Stomach (tissue), 9 donors: ENCODE results near the gene ARL11. TPM values are rescaled to one million over a fixed set of nuclear protein-coding genes. Genes with fewer than 3 reads are reported as not detected.
A peak's percentile ranks its signal among the peaks of the same experiment; 100 is the strongest.

Experiments used
- DNase-seq, 2 donors: peaks; one replicate each; pipeline versions ENCODE4 v3.0.0 to v3.0.0-alpha.2; 2013 to 2019
- H3K27ac ChIP-seq, 5 donors: fragments of 200-600 bp in 4 of 5; sonication (generic) in 4 of 5; one replicate each; pipeline ENCODE4 v1.5.1; 2013 to 2019; ENCODE audit warnings: mild to moderate bottlenecking in 1 of 5, moderate library complexity in 1 of 5
- H3K27me3 ChIP-seq, 3 donors: fragments of 200-600 bp; sonication (generic); one replicate each; pipeline ENCODE4 v1.5.1; 2017 to 2019; ENCODE audit warnings: mixed run types in 1 of 3
- H3K36me3 ChIP-seq, 4 donors: fragments of 200-600 bp; sonication (generic); 1 replicate in 3 of 4; 2 replicates in 1 of 4; pipeline ENCODE4 v1.5.1; 2016 to 2019
- H3K4me1 ChIP-seq, 4 donors: fragments of 200-600 bp; sonication (generic); one replicate each; pipeline ENCODE4 v1.5.1; 2016 to 2019
- H3K4me3 ChIP-seq, 4 donors: fragments of 200-600 bp; sonication (generic) in 3 of 4; one replicate each; pipeline ENCODE4 v1.5.1; 2016 to 2019; ENCODE audit warnings: mild to moderate bottlenecking in 1 of 4
- H3K9me3 ChIP-seq, 4 donors: fragments of 200-600 bp; sonication (generic); one replicate each; pipeline ENCODE4 v1.5.1; 2016 to 2019
- EP300 ChIP-seq: sonication (generic); formaldehyde crosslinking; IDR thresholded peaks from one replicate; pipeline ENCODE4 v1.6.1; 2017; ENCODE audit warnings: antibody characterized with exemption
- POLR2A ChIP-seq, 4 donors: fragments of 450-650 bp; IDR thresholded peaks; one replicate each; pipeline ENCODE4 v1.6.1; 2016; ENCODE audit warnings: antibody characterized with exemption in 4 of 4, control low read depth in 2 of 4, mild to moderate bottlenecking in 1 of 4, moderate library complexity in 1 of 4
- POLR2AphosphoS5 ChIP-seq, 3 donors: sonication (generic); formaldehyde crosslinking; IDR thresholded peaks; one replicate each; pipeline ENCODE4 v1.6.1; 2016; ENCODE audit warnings: antibody characterized with exemption in 3 of 3
- WGBS, 5 donors: extraction: QIAGEN DNeasy Blood & Tissue Kit in 3 of 5; methylation state at CpG; one replicate each; pipeline versions ENCODE4 v1.1.5 to v1.1.7; 2013 to 2018; 5-methylcytosine and 5-hydroxymethylcytosine counted together
- intact Hi-C: fragments of 100-400 bp; cut with DNase I; formaldehyde crosslinking; loops from one replicate; pipeline ENCODE4 v1.15.1; 2023; ENCODE audit warnings: low total_unique reads
- polyA plus RNA-seq, 3 donors: library from polyadenylated mRNA; stranded (reverse); fragments of 200-250 nt; gene quantifications; one replicate each; pipeline ENCODE4 v1.2.3, GENCODE V29; 2013
- total RNA-seq, 5 donors: library from RNA; depleted of rRNA; stranded (reverse); fragments of >200 nt; gene quantifications; one replicate each; pipeline versions ENCODE4 v1.1.0 to v1.2.3, GENCODE V29; 2014 to 2016
- TF ChIP-seq, protein P1 (sequence below), 7 experiments: fragments of 450-650 bp in 4 of 7; fragments of 200-600 bp in 3 of 7; sonication (generic) in 3 of 7; IDR thresholded peaks; one replicate each; pipeline ENCODE4 v1.5.1; 2016 to 2019; ENCODE audit warnings: antibody characterized with exemption in 7 of 7, control low read depth in 2 of 7, mild to moderate bottlenecking in 1 of 7
- donor health status: healthy with polysubstance abuse.
- donor health status: Bipolar disorder and iron deficiency.
- donor health status: healthy.

The ARL11 gene
- total and polyA plus RNA-seq, 8 donors, result under 0.01 to 1.2 (median 0.55) TPM; not detected in 2

DNA sequence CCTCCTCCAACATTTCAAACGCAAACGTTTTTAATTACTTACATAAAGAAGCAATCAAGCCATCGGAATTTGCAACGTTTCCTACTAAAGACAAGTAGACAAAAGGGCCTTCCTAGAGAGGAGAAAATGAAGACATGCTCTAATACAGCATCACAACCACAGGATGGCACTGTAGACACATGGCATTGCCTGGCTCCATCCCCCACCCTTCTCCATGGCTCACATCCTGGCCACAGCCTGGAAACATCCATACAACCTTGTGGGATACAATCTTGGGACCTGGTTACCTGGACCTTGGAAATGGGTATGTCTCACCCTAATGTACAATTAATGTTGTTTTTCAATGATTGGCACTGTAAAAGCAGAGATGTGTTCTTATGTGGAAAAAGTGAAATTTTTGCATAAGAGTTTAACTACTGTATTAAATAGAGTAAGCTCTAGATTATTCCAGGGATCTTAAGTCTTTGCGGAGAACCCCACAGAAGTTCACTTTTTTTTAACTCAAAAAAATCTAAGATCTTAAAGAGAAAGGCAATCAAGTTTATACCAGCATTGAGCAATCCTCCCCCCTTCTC, 41.5 kb downstream of the ARL11 start:
- 48 to 65% (median 58%) methylated on average over 5 of the region's 5 CpGs for WGBS, 5 donors

DNA sequence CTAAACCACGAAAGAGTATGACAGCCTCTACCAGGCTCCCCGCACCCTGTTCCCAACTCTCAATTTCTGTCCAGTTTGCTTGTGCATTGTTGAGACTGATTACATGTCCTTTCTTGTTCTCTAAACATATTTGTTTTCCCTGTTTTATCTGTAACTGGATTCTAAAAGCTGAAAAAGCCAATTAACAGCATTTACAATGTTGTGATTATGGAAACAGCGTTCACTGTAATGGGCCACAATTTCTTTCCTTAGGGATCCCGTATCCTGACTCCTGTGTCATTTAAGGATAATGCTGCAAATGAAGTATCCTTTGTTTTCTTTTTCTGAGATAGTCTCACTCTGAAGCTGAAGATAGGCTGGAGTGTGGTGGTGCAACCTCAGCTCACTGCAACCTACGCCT, 42.5 kb downstream of the ARL11 start:
- DNase-seq, result no peak
- 37 to 72% (median 63%) methylated on average over 5 of the region's 5 CpGs for WGBS, 5 donors
- TF ChIP-seq EP300, result no peak
- no peak for TF ChIP-seq POLR2A (IDR thresholded peaks at IDR 0.05)
- no peak for TF ChIP-seq POLR2AphosphoS5 (IDR thresholded peaks at IDR 0.05)
- TF ChIP-seq, protein P1, sequence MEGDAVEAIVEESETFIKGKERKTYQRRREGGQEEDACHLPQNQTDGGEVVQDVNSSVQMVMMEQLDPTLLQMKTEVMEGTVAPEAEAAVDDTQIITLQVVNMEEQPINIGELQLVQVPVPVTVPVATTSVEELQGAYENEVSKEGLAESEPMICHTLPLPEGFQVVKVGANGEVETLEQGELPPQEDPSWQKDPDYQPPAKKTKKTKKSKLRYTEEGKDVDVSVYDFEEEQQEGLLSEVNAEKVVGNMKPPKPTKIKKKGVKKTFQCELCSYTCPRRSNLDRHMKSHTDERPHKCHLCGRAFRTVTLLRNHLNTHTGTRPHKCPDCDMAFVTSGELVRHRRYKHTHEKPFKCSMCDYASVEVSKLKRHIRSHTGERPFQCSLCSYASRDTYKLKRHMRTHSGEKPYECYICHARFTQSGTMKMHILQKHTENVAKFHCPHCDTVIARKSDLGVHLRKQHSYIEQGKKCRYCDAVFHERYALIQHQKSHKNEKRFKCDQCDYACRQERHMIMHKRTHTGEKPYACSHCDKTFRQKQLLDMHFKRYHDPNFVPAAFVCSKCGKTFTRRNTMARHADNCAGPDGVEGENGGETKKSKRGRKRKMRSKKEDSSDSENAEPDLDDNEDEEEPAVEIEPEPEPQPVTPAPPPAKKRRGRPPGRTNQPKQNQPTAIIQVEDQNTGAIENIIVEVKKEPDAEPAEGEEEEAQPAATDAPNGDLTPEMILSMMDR (IDR thresholded peaks at IDR 0.05), result no peak
- H3K4me1 ChIP-seq, result peaks cover 0 to 21% (median 10%) of the 10 kb centered on the region in 4 donors
- no peak overlapping the region for H3K4me3 ChIP-seq
- no peak overlapping the region for H3K27ac ChIP-seq
- no peaks in the 10 kb centered on the region for H3K9me3 ChIP-seq
- intact Hi-C loops, result no loop called here
- H3K27me3 ChIP-seq, result no peaks in the 10 kb centered on the region
- H3K36me3 ChIP-seq, result peaks cover 15 to 34% (median 24%) of the 10 kb centered on the region in 4 donors

More for the DNA sequence above, 41.5 kb downstream of the ARL11 start:
- TF ChIP-seq, protein P1 (IDR thresholded peaks at IDR 0.05), result peak in 5 of 7 experiments; percentile 16 to 70 (median 56)
- TF ChIP-seq POLR2A (IDR thresholded peaks at IDR 0.05) (no peak), POLR2AphosphoS5 (IDR thresholded peaks at IDR 0.05) (peak in 2 of 3 donors; percentile 9 to 24), EP300 (no peak)
- no peaks in the 10 kb centered on the region for H3K27me3 ChIP-seq
- peaks cover 0 to 21% (median 10%) of the 10 kb centered on the region in 4 donors for H3K4me1 ChIP-seq
- no peak overlapping the region for H3K4me3 ChIP-seq
- H3K36me3 ChIP-seq, result peaks cover 17 to 34% (median 25%) of the 10 kb centered on the region in 4 donors
- DNase-seq, result peak; percentile 64 to 93
- intact Hi-C loops, result loop anchor here (5.0 kb wide), 1 partner anchor 172 kb away; no protein-coding TSS in a partner anchor
- H3K9me3 ChIP-seq, result no peaks in the 10 kb centered on the region
- H3K27ac ChIP-seq, result no peak overlapping the region

DNA sequence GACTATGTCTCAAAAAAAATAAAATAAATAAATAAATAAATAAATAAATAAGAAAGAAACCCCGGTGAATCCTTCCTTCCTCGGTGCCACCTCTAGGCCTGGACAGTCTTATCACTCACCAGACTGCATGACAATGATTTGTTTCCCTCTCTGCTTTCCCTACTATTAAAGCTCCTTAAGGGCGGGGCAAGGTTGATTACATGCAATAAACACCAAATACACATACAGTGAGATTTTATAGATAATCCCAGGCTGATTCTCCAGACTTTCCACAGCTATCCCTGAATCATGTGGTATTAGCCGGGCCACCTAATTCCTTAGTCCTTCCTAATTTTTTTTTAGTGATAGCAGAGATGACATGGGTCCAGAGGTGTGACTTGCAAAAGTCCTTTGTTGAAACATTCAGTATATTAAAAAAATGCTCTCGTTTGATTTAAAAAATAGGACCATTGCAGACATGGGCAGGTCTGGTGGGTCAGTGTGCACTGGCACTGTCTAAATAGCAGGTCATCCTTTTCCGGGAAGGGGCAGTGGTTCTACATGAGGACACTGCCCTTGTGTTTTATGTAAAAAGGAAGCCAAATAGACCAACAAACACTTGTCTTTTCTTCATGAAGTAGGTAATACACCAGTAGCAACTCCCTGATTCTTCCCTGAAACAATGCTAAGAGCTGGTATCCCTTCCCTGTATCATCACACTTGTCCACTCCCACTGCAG, 48.4 kb downstream of the ARL11 start:
- WGBS, 5 donors, result 93 to 96% (median 96%) methylated on average over 6 of the region's 6 CpGs
- TF ChIP-seq, protein P1 (IDR thresholded peaks at IDR 0.05), result no peak
- TF ChIP-seq POLR2AphosphoS5 (IDR thresholded peaks at IDR 0.05) (no peak), POLR2A (IDR thresholded peaks at IDR 0.05) (no peak), EP300 (no peak)
- intact Hi-C loops, result no loop called here
- H3K27ac ChIP-seq, result no peak overlapping the region
- H3K27me3 ChIP-seq, result no peaks in the 10 kb centered on the region
- H3K4me1 ChIP-seq, result no peaks in the 10 kb centered on the region
- H3K36me3 ChIP-seq, result peaks cover 0 to 28% (median 5%) of the 10 kb centered on the region in 4 donors
- no peaks in the 10 kb centered on the region for H3K9me3 ChIP-seq
- DNase-seq, result no peak
- no peak overlapping the region for H3K4me3 ChIP-seq

DNA sequence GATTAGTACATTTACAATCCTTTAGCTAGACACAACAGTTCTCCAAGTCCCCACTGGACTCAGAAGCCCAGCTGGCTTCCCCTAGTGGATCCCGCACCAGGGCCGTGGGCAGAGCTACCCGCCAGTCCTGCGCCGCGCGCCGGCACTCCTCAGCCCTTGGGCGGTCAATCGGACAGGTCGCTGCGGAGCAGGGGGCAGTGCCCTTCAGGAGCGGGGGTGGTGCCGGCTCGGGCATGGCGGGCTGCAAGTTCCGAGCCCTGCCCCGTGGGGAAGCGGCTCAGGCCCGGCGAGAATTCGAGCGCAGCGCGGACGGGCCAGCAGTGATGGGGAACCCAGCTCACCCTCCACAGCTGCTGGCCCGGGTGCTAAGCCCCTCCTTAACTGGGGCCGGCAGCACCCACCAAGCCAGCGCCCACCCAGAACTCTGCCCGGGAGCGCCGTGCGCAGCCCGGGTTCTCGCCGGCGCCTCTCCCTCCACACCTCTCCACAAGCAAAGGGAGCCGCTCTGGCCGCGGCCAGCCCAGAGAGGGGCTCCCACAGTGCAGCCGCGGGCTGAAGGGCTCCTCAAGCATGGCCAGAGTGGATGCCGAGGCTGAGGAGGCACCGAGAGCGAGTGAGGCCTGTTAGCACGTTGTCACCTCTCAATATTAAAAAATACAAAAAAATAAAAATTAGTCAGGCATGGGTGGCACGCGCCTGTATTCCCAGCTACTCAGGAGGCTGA, 50.0 kb downstream of the ARL11 start:
- Histone ChIP-seq H3K27me3 (no peaks in the 10 kb centered on the region), H3K9me3 (no peaks in the 10 kb centered on the region), H3K4me3 (no peak overlapping the region), H3K4me1 (no peaks in the 10 kb centered on the region), H3K27ac (no peak overlapping the region), H3K36me3 (peaks cover 0 to 28% (median 5%) of the 10 kb centered on the region in 4 donors)
- TF ChIP-seq, protein P1 (IDR thresholded peaks at IDR 0.05), result no peak
- intact Hi-C loops, result no loop called here
- no peak for DNase-seq
- 95 to 98% (median 96%) methylated on average over 15 to 48 of the region's 48 CpGs for WGBS, 5 donors
